SK-N-SH treated with all-trans-retinoic acid at 6 μM for 48 hours (cell line): ENCODE measurements around the gene PTPRG.

Source experiments
- BACH2 ChIP-seq: fragments of 250-450 bp; sonication (Bioruptor Pico); IDR thresholded peaks from 2 replicates; pipeline ENCODE4 v1.9.0; 2021; ENCODE audit warnings: mild to moderate bottlenecking, borderline replicate concordance
- GLIS3 ChIP-seq: fragments of 250-450 bp; sonication (Bioruptor Pico); IDR thresholded peaks from 2 replicates; pipeline ENCODE4 v1.5.0; 2020; ENCODE audit warnings: mild to moderate bottlenecking, moderate library complexity
- OSR1 ChIP-seq: fragments of 250-450 bp; sonication (Bioruptor Pico); IDR thresholded peaks from 2 replicates; pipeline ENCODE4 v1.8.0; 2022; ENCODE audit warnings: moderate library complexity, mild to moderate bottlenecking, inconsistent platforms
- RARB ChIP-seq: fragments of 250-450 bp; sonication (Bioruptor Pico); IDR thresholded peaks from 2 replicates; pipeline ENCODE4 v1.8.0; 2021; ENCODE audit warnings: mild to moderate bottlenecking, moderate library complexity
- SNAI2 ChIP-seq: fragments of 250-450 bp; sonication (Bioruptor Pico); IDR thresholded peaks from 2 replicates; pipeline ENCODE4 v1.5.0; 2020; ENCODE audit warnings: mild to moderate bottlenecking, moderate library complexity
- ZC3H10 ChIP-seq: fragments of 250-450 bp; sonication (Bioruptor Pico); IDR thresholded peaks from 2 replicates; pipeline ENCODE4 v1.5.1; 2021; ENCODE audit warnings: mild to moderate bottlenecking, moderate library complexity
- ZFP3 ChIP-seq: fragments of 250-450 bp; sonication (Bioruptor Pico); IDR thresholded peaks from 2 replicates; pipeline ENCODE4 v1.5.0; 2020; ENCODE audit warnings: mild to moderate bottlenecking, moderate library complexity
- ZFP30 ChIP-seq: fragments of 450-650 bp; formaldehyde crosslinking; IDR thresholded peaks from 2 replicates; pipeline ENCODE4 v1.5.0; 2022; ENCODE audit warnings: mild to moderate bottlenecking, moderate library complexity
- ZNF70 ChIP-seq: fragments of 450-650 bp; formaldehyde crosslinking; IDR thresholded peaks from 2 replicates; pipeline ENCODE4 v1.5.0; 2020; ENCODE audit warnings: mild to moderate bottlenecking, moderate library complexity
- TF ChIP-seq, protein P1 (sequence below): fragments of 250-450 bp; sonication (Bioruptor Pico); IDR thresholded peaks from 2 replicates; pipeline ENCODE4 v1.5.1; 2021; ENCODE audit warnings: mild to moderate bottlenecking, moderate library complexity
- TF ChIP-seq, protein P2 (sequence below): fragments of 250-450 bp; sonication (Bioruptor Pico); IDR thresholded peaks from 2 replicates; pipeline ENCODE4 v1.8.0; 2020; ENCODE audit warnings: mild to moderate bottlenecking, moderate library complexity, borderline replicate concordance

DNA sequence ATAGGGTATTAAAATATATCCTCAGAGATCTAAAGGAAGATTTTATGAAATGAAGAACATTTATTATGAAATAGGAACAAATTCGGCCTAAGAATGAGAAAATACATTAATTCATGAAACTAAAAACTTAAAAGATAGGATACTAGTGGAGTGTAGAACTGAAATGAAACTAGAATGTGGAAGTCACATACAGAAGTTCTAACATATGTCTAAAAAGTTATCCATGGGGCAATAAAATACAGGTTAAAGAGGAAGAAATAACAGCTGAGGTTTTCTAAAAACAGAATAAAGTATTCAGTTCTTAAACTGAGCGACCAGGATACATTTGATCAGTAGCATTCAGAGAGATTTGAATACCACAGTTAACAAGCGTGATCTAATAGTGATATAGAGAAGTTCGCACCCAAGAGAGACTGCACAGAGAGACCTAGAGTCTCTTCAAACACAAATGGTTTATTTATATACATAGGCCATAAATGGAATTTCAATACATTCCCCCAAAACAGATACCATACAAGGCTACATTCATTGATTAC, 726.1 kb downstream of the PTPRG start:
- no peak for TF ChIP-seq ZNF70 (CRISPR knock-in tag)
- TF ChIP-seq ZFP3 (CRISPR knock-in tag): no peak
- TF ChIP-seq ZC3H10: no peak
- no peak for TF ChIP-seq GLIS3 (CRISPR knock-in tag)
- TF ChIP-seq RARB: no peak
- no peak for TF ChIP-seq ZFP30 (CRISPR knock-in tag)
- no peak for TF ChIP-seq SNAI2
- TF ChIP-seq, protein P1, sequence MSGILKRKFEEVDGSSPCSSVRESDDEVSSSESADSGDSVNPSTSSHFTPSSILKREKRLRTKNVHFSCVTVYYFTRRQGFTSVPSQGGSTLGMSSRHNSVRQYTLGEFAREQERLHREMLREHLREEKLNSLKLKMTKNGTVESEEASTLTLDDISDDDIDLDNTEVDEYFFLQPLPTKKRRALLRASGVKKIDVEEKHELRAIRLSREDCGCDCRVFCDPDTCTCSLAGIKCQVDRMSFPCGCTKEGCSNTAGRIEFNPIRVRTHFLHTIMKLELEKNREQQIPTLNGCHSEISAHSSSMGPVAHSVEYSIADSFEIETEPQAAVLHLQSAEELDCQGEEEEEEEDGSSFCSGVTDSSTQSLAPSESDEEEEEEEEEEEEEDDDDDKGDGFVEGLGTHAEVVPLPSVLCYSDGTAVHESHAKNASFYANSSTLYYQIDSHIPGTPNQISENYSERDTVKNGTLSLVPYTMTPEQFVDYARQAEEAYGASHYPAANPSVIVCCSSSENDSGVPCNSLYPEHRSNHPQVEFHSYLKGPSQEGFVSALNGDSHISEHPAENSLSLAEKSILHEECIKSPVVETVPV (CRISPR knock-in tag): no peak
- TF ChIP-seq, protein P2, sequence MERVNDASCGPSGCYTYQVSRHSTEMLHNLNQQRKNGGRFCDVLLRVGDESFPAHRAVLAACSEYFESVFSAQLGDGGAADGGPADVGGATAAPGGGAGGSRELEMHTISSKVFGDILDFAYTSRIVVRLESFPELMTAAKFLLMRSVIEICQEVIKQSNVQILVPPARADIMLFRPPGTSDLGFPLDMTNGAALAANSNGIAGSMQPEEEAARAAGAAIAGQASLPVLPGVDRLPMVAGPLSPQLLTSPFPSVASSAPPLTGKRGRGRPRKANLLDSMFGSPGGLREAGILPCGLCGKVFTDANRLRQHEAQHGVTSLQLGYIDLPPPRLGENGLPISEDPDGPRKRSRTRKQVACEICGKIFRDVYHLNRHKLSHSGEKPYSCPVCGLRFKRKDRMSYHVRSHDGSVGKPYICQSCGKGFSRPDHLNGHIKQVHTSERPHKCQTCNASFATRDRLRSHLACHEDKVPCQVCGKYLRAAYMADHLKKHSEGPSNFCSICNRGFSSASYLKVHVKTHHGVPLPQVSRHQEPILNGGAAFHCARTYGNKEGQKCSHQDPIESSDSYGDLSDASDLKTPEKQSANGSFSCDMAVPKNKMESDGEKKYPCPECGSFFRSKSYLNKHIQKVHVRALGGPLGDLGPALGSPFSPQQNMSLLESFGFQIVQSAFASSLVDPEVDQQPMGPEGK: no peak
- TF ChIP-seq BACH2 (CRISPR knock-in tag): no peak
- no peak for TF ChIP-seq OSR1 (CRISPR knock-in tag)
